HT1080 (cell line): ENCODE measurements around the gene BBX. TPM values are rescaled to one million over a fixed set of nuclear protein-coding genes. Genes with fewer than 3 reads are reported as not detected.

ENCODE experiments used
- DNase-seq: peaks from one replicate; pipeline ENCODE4 v3.0.0-alpha.2; 2015; ENCODE audit warnings: low read depth
- polyA plus RNA-seq, 2 experiments: library from polyadenylated mRNA; depleted of rRNA; stranded (reverse); fragments of >200 nt; gene quantifications; 2 replicates each; pipeline ENCODE4 v1.2.3, GENCODE V29; 2015
- total RNA-seq: library from RNA; depleted of rRNA; stranded (reverse); fragments of >200 nt; shearing (Covaris generic); gene quantifications from 2 replicates; pipeline ENCODE4 v1.2.3, GENCODE V29; 2014; rRNA removed

Gene BBX
- total RNA-seq = 52.6 and 54.1 TPM in 2 replicates
- polyA plus RNA-seq (2015; cell fraction: cytosol; rRNA removed) = 35.8 and 50.1 TPM in 2 replicates
- polyA plus RNA-seq (2015; cell fraction: nucleus; rRNA removed) = 71.4 and 73.0 TPM in 2 replicates

- peak; percentile 100 for DNase-seq
These were observed at the start of gene BBX for GRCh38 chr3:107522510-107523288. Gene BBX (plus strand): TSS chr3:107522962. CDS start chr3:107710461, 187,499 bp downstream.

- no peak for DNase-seq
These were observed 46.3 kb upstream of the BBX start for GRCh38 chr3:107476462-107476861.

- DNase-seq = no peak
These were observed 35.3 kb upstream of the BBX start for GRCh38 chr3:107487490-107487889.

- no peak for DNase-seq
These were observed 33.8 kb upstream of the BBX start for GRCh38 chr3:107488942-107489341.

GRCh38 chr3:107493134-107493533, 29.6 kb upstream of the BBX start:
- no peak for DNase-seq

GRCh38 chr3:107496855-107497254, 25.9 kb upstream of the BBX start:
- peak; percentile 80 for DNase-seq

GRCh38 chr3:107498646-107499045, 24.1 kb upstream of the BBX start:
- DNase-seq = no peak

- no peak for DNase-seq
These were observed 16.3 kb upstream of the BBX start for GRCh38 chr3:107506458-107506857.

- DNase-seq = no peak
These were observed 14.4 kb upstream of the BBX start for GRCh38 chr3:107508331-107508730.

GRCh38 chr3:107512108-107512507, 10.7 kb upstream of the BBX start:
- DNase-seq = no peak

GRCh38 chr3:107514453-107514852, 8.3 kb upstream of the BBX start:
- DNase-seq = no peak

- no peak for DNase-seq
These were observed 6.3 kb upstream of the BBX start for GRCh38 chr3:107516475-107516874.

GRCh38 chr3:107520535-107520934, 2.2 kb upstream of the BBX start:
- DNase-seq = no peak

GRCh38 chr3:107521469-107522059, 1.2 kb upstream of the BBX start:
- no peak for DNase-seq

GRCh38 chr3:107523289-107523538, 452 bp downstream of the BBX start:
- no peak for DNase-seq

GRCh38 chr3:107523539-107524325, 970 bp downstream of the BBX start:
- DNase-seq = peak; percentile 52

GRCh38 chr3:107524326-107524840, 1.6 kb downstream of the BBX start:
- no peak for DNase-seq

GRCh38 chr3:107524841-107525643, 2.3 kb downstream of the BBX start:
- peak; percentile 74 for DNase-seq

- no peak for DNase-seq
These were observed 3.0 kb downstream of the BBX start for GRCh38 chr3:107525644-107526305.

- no peak for DNase-seq
These were observed 9.2 kb downstream of the BBX start for GRCh38 chr3:107531917-107532469.
